NCI-H526 treated with DMSO at 0.1 percent for 48 hours (cell line): Measurements from ENCODE around the gene GBF1.
A peak's percentile ranks its signal among the peaks of the same experiment; 100 is the strongest.

ENCODE experiments used
- DNase-seq: peaks from one replicate; lab custom pipeline; 2025; lab: John Stamatoyannopoulos, UW

GBF1 gene

GRCh38 chr10:102421757-102422512, 176.6 kb downstream of the GBF1 start:
- no peak for DNase-seq

GRCh38 chr10:102422545-102423129, 177.3 kb downstream of the GBF1 start:
- peak; percentile 26 for DNase-seq

DNA sequence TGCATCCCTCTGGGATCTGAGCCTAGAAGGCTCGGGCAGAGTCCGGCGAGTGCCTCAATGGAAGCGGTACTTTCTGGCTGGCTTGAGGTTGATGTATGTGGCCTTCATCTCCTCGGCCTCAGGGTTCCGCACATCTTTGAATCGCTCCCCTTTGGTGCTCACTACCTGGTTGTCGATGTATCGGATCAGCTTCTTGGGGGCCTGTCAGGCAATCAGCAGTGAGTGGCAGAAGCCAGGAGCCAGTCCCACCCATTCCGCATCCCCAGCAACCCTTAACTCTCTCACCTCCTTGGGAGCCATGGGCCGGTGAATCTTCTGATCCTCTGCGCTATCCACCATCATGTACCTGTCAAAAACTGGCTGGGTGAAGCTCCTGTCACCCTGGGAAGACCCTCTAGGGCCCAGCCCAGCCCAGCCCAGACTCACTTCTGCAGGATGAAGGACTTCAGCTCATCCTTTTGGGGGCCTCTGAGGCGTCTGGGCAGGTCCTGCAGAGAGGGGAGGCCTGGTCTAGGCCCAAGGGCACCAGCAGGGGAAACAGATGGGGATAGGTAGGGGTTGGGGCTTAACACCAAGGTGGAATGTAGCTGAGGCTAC, 178.1 kb downstream of the GBF1 start:
- DNase-seq, result no peak

GRCh38 chr10:102424145-102424544, 178.8 kb downstream of the GBF1 start:
- no peak for DNase-seq

DNA sequence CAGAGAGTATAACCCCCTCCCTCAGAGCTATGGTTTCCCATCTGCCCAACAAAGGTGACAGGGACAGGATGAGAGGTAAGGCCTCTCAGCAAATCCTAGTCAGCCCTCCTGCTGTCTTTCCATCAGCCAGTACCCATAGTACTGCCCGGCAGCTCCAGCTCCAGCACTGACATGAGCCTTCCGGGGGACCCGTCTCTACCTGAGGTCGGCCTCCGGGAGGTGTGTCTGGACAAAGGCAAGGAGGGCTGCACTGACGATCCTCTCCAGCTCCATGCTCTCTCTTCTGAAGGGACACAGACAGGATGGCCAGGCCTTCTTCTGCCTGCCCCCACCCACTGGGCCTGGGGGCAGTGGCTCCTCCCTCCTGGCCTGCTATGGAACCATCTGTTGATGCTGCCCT, 179.6 kb downstream of the GBF1 start:
- DNase-seq, result no peak

DNA sequence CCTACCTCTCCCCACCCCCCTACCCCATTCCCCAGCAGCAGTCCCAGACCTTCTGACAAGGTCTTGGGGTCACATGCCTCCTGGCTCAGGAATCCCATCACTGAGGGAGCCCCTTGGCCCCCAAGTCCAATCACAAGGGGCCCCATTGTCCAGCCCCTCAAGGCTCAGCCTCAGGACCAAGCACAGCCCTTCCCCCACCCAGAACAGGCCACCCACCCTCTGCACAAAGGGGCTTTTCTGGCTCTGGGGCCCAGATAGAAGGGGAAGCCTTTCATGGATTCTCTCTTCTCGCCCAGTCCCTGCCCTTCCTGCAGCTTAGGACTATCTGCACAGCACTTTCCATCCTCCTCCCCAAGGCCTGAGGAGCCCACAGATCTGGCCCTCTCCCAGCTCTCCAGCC, 180.1 kb downstream of the GBF1 start:
- DNase-seq, result no peak

DNA sequence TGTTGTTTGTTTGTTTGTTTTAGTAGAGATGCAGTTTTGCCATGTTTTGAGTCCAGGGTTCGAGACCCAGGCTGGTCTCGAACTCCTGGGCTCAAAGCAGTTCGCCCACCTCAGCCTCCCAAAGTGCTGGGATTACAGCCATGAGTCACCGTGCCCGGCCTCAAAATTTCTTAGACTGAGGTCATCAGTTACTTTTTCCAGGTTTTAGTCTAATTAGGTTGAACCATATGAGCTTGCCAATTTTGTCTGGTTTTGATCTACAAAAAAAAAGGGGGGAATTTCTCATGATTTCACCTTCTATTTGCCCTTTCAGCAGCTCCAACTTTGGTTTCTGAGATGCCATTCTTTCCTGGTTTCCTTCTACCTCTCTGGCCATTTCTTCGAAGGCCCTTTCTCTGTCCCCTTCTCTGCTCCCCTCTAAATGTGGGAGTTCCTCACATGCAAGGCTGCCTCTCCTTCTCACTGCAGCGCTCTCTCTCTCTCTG, 181.5 kb downstream of the GBF1 start:
- DNase-seq, result no peak

GRCh38 chr10:102429468-102429867, 184.1 kb downstream of the GBF1 start:
- DNase-seq, result no peak

DNA sequence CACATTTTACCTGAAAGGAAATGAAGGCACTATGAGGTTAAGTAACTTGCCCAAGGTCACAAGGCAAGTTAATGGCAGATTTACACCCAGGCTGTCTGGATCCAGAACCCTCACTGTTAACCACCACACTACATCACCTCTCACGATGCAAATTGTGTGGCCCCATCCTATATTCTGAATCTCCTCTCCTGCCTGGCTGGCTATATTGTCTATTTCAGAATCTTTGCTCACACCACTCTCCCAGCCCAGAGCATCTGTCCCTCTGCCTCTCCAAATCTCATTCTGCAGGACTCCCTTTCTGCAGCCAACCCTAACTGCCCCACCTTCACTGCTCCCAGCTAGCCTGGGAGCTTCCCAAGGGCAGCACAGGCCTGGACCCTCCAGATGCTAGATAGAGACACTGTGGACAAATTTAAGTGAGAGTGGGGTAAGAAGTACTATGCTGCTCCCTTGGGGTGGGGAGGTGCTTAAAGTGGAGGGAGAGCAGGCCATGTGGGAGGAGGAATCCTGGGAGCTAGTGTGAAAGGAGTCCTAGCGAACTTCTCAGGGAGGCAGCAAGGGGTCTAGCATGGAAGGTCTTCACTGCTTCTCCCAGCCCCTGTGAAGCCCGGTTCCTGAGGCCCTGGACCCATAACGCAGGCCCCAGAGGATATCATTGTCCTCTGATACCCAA, 186.3 kb downstream of the GBF1 start:
- DNase-seq, result no peak
